IPS-20b (cell line): ENCODE results near the gene POT1.

ENCODE experiments used
- H3K27ac ChIP-seq: one replicate; pipeline ENCODE4 v1.5.1; 2013; ENCODE audit warnings: low read length
- H3K27me3 ChIP-seq: 2 replicates; pipeline ENCODE4 v1.6.1; 2013; ENCODE audit warnings: mild to moderate bottlenecking, low read length, inconsistent platforms; ENCODE audit not compliant: insufficient read depth
- H3K36me3 ChIP-seq: 2 replicates; pipeline ENCODE4 v1.6.1; 2013; ENCODE audit warnings: low read depth, mild to moderate bottlenecking, inconsistent platforms, low read length, moderate library complexity; ENCODE audit not compliant: insufficient read depth
- H3K4me1 ChIP-seq: 2 replicates; pipeline ENCODE4 v1.6.1; 2013; ENCODE audit warnings: mild to moderate bottlenecking, control low read depth, inconsistent platforms, low read length, moderate library complexity; ENCODE audit not compliant: insufficient read depth
- H3K4me3 ChIP-seq: 2 replicates; pipeline ENCODE4 v1.5.1; 2013; ENCODE audit warnings: mild to moderate bottlenecking, low read length, inconsistent platforms
- H3K9ac ChIP-seq: 2 replicates; pipeline ENCODE4 v1.6.1; 2013; ENCODE audit warnings: low read depth, mild to moderate bottlenecking, inconsistent platforms, low read length, moderate library complexity
- H3K9me3 ChIP-seq: 2 replicates; pipeline ENCODE4 v1.6.1; 2013; ENCODE audit warnings: mild to moderate bottlenecking, low read depth, low read length, inconsistent platforms; ENCODE audit not compliant: insufficient read depth

POT1 gene

GRCh38 chr7:124908259-124908658, 21.4 kb downstream of the POT1 start:
- no peak overlapping the region for H3K27ac ChIP-seq
- no peaks in the 10 kb centered on the region for H3K4me1 ChIP-seq
- H3K9ac ChIP-seq: no peak overlapping the region
- no peaks in the 10 kb centered on the region for H3K27me3 ChIP-seq
- no peaks in the 10 kb centered on the region for H3K36me3 ChIP-seq
- H3K9me3 ChIP-seq: no peaks in the 10 kb centered on the region
- no peak overlapping the region for H3K4me3 ChIP-seq

DNA sequence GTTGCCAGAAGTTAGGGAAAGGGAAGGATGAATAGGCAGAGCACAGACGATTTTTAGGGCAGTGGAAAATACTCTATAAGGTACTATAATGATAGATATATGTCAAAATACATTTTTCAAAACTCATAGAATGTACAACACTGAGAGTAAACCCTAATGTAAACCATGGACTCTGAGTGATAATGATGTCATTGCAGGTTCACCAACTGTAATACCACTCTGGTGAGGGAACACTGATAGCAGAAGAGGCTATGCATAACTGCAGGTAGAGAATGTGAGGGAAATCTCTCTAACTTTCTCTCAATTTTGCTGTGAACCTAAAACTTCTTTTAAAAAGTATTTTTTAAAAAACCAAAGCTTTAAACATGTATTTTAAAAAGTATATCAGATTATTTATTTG, 22.1 kb downstream of the POT1 start:
- no peaks in the 10 kb centered on the region for H3K36me3 ChIP-seq
- H3K27ac ChIP-seq: no peak overlapping the region
- H3K4me3 ChIP-seq: no peak overlapping the region
- no peaks in the 10 kb centered on the region for H3K9me3 ChIP-seq
- H3K4me1 ChIP-seq: no peaks in the 10 kb centered on the region
- H3K27me3 ChIP-seq: no peaks in the 10 kb centered on the region
- no peak overlapping the region for H3K9ac ChIP-seq

GRCh38 chr7:124898531-124898930, 31.1 kb downstream of the POT1 start:
- H3K27ac ChIP-seq: no peak overlapping the region
- no peaks in the 10 kb centered on the region; the same call in 1 of the 2 replicates for H3K36me3 ChIP-seq
- H3K9me3 ChIP-seq: peaks cover 6% of the 10 kb centered on the region
- no peaks in the 10 kb centered on the region for H3K4me1 ChIP-seq
- H3K9ac ChIP-seq: no peak overlapping the region
- H3K27me3 ChIP-seq: no peaks in the 10 kb centered on the region
- H3K4me3 ChIP-seq: no peak overlapping the region

- Histone ChIP-seq H3K9me3 (peaks cover 6% of the 10 kb centered on the region), H3K27me3 (no peaks in the 10 kb centered on the region), H3K36me3 (peaks cover 16% of the 10 kb centered on the region), H3K9ac (no peak overlapping the region), H3K4me1 (no peaks in the 10 kb centered on the region), H3K27ac (no peak overlapping the region), H3K4me3 (no peak overlapping the region)
These were observed 33.6 kb downstream of the POT1 start for GRCh38 chr7:124896001-124896400.

- Histone ChIP-seq H3K4me1 (no peaks in the 10 kb centered on the region), H3K27ac (no peak overlapping the region), H3K9me3 (no peaks in the 10 kb centered on the region), H3K4me3 (no peak overlapping the region), H3K27me3 (no peaks in the 10 kb centered on the region), H3K36me3 (peaks cover 23% of the 10 kb centered on the region), H3K9ac (no peak overlapping the region)
These were observed 36.3 kb downstream of the POT1 start for GRCh38 chr7:124893140-124893827.

DNA sequence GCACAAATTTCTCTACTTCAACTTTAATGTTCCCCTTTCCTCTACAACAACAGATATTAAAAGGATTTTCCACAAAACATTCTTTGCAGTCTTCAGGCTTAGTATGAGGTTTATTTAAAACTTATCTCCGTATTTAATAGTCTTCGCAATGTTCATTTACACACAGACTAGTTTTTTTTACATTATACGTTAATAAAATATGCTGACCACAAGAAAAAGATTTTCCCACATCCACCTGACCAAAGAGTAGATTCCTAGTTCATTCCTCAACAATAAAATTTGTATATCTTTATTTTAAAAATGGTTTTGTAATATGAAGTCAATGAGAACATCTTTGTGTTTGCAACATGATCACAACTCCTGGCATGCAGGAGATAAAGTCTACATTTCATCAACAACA, 42.4 kb downstream of the POT1 start:
- Histone ChIP-seq H3K9me3 (no peaks in the 10 kb centered on the region), H3K27me3 (no peaks in the 10 kb centered on the region), H3K9ac (no peak overlapping the region), H3K27ac (no peak overlapping the region), H3K36me3 (peaks cover 19% of the 10 kb centered on the region), H3K4me3 (no peak overlapping the region), H3K4me1 (no peaks in the 10 kb centered on the region)

DNA sequence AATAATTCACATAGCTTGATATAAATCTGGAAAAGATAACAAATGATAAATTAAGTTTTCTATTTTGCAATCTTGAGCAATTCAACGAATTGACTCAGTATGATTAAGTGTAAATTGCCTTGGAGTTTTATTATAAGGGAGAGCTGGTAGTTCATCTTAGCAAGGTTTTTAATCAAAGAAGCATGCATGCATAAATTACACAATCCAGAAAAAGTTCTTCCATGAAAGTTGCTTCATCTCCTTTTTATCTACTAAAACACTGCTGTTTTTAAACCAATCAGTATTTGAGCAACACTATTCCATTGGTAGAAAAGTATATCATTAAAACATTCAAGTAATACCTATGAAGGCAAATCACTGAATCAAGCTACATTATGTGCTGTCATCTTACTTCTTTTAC, 47.6 kb downstream of the POT1 start:
- Histone ChIP-seq H3K27me3 (no peaks in the 10 kb centered on the region), H3K27ac (no peak overlapping the region), H3K9ac (no peak overlapping the region), H3K4me3 (no peak overlapping the region), H3K36me3 (no peaks in the 10 kb centered on the region), H3K9me3 (no peaks in the 10 kb centered on the region), H3K4me1 (no peaks in the 10 kb centered on the region)

DNA sequence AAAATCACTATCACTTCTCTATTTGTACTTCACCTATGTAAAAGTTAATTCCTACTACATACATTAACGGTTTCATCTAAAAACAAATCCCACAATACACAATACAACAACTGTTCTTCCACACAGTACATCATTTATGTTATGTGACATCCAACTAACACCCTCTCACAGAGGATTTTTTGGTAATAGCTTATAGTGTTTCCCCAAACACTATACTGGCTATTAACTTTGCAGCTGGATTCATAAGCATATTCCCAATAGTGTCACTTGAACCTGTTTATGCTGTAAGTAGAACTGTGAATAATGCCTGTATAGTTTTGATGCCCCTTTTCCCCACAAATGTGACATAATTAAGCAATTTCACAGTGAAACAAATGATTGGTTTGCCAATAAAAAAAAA, 49.9 kb downstream of the POT1 start:
- H3K4me3 ChIP-seq: no peak overlapping the region
- no peak overlapping the region for H3K9ac ChIP-seq
- no peaks in the 10 kb centered on the region for H3K36me3 ChIP-seq
- no peaks in the 10 kb centered on the region for H3K27me3 ChIP-seq
- H3K27ac ChIP-seq: no peak overlapping the region
- no peaks in the 10 kb centered on the region for H3K9me3 ChIP-seq
- no peaks in the 10 kb centered on the region for H3K4me1 ChIP-seq

- Histone ChIP-seq H3K9me3 (no peaks in the 10 kb centered on the region), H3K36me3 (no peaks in the 10 kb centered on the region), H3K27me3 (no peaks in the 10 kb centered on the region), H3K27ac (no peak overlapping the region), H3K9ac (no peak overlapping the region), H3K4me3 (no peak overlapping the region), H3K4me1 (no peaks in the 10 kb centered on the region)
These were observed 50.5 kb downstream of the POT1 start for GRCh38 chr7:124879103-124879502.

DNA sequence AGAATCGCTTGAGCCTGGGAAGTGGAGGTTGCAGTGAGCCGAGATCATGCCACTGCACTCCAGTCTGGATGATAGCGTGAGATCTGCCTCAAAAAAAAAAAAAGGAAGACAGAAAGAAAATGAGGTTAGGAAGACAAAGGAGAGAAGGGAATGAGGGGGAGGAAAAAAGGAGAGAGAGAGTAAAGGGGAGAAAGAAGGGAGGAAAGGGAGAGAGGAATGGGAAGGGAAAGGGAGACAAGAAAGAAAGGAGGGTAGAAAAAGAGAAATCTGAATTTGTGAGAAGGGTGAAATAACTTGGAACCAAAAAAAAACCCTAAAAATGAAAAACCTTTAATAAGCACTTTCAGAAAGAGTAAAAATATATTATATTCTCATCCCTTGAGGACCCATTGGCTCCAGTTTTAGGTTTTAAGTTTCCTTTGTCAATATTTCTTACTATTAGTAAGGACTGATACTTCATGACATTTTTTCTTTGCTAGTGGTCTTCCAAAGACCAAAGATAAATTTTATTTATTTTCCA, 54.9 kb downstream of the POT1 start:
- Histone ChIP-seq H3K36me3 (no peaks in the 10 kb centered on the region), H3K9me3 (no peaks in the 10 kb centered on the region)

GRCh38 chr7:124857672-124858235, 71.9 kb downstream of the POT1 start:
- Histone ChIP-seq H3K36me3 (peaks cover 11% of the 10 kb centered on the region), H3K27me3 (no peaks in the 10 kb centered on the region), H3K9ac (no peak overlapping the region), H3K27ac (no peak overlapping the region), H3K4me1 (no peaks in the 10 kb centered on the region), H3K4me3 (no peak overlapping the region), H3K9me3 (no peaks in the 10 kb centered on the region)

More for the DNA sequence above, 54.9 kb downstream of the POT1 start:
- H3K27ac ChIP-seq: no peak overlapping the region
- H3K9ac ChIP-seq: no peak overlapping the region
- no peak overlapping the region for H3K4me3 ChIP-seq
- no peaks in the 10 kb centered on the region for H3K4me1 ChIP-seq
- H3K27me3 ChIP-seq: no peaks in the 10 kb centered on the region

- no peak overlapping the region for H3K9ac ChIP-seq
- no peak overlapping the region for H3K4me3 ChIP-seq
- no peaks in the 10 kb centered on the region for H3K27me3 ChIP-seq
- no peak overlapping the region for H3K27ac ChIP-seq
- no peaks in the 10 kb centered on the region for H3K4me1 ChIP-seq
- no peaks in the 10 kb centered on the region for H3K9me3 ChIP-seq
- H3K36me3 ChIP-seq: peaks cover 10% of the 10 kb centered on the region; the same call in 1 of the 2 replicates
These were observed 73.2 kb downstream of the POT1 start for GRCh38 chr7:124856299-124856888.
